ENCODE data around the gene TF.
"Not testable (repeated sequence)": the region's sequence is repeated elsewhere in the genome, so short reads cannot be mapped to it uniquely, and the experiment has no call there.

TF gene

GRCh38 chr3:133767607-133768006 is 21.4 kb downstream of the TF start:
- no peak for DNase-seq

DNA sequence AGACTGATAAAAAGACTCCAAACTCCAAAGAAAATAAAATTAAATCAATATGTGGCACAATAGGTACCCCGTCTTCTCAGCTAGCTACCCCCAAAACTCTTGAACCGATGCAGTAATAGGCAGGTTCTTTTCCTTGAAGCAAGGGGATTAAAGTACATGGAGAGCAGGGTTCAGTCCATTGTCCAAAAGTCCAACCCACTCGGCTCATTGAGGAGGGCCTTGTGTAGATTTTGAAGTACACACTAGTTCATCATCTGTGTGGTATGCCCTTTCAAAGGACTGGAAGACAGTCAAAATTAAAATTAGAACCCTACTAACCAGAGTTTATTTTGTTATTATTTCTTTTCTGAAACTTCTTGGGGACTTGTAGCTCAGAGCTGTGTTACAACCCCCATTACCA is 23.3 kb downstream of the TF start:
- no peak for DNase-seq

DNA sequence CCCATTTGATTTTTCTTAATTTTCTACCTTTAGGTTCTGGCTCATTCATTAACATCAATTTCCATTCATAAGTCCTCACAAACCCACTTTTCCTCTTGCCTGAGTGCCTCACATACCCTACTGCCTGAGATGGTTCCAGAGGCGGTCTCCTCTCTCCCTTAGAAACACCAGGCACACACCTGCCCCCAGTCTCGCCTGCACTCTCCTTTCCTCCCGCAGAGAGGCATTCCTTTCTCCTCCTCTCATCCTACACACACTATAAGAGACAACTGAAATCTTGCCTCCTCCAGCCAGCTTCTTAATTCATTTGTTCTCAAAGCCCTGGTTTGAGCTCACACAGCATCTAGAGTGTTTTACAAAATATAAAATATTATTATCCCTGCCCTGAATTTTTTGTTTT is 27.5 kb downstream of the TF start:
- no peak for DNase-seq

GRCh38 chr3:133775309-133775708 is 29.1 kb downstream of the TF start:
- DNase-seq = no peak

DNA sequence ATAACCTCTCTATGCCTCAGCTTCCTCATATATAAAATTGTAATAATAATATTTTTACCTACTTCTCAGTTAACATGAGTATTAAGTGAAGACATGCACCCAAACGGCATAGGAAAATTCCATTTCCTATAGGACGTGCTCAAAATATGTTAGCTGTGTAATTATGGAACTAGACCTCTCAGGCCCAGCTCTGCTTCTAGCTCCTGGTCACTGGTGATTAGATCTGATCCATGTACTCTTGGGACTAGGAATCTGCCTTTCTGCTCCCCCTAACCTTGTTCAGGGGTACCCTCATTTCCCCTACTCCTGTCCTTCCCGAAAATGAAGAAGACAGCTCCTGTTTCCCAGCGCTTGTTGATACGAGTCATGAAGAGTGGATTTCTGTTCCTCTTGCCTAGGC is 29.6 kb downstream of the TF start:
- no peak for DNase-seq

- no peak for DNase-seq
Observed at GRCh38 chr3:133776794-133777438, 30.7 kb downstream of the TF start.

DNA sequence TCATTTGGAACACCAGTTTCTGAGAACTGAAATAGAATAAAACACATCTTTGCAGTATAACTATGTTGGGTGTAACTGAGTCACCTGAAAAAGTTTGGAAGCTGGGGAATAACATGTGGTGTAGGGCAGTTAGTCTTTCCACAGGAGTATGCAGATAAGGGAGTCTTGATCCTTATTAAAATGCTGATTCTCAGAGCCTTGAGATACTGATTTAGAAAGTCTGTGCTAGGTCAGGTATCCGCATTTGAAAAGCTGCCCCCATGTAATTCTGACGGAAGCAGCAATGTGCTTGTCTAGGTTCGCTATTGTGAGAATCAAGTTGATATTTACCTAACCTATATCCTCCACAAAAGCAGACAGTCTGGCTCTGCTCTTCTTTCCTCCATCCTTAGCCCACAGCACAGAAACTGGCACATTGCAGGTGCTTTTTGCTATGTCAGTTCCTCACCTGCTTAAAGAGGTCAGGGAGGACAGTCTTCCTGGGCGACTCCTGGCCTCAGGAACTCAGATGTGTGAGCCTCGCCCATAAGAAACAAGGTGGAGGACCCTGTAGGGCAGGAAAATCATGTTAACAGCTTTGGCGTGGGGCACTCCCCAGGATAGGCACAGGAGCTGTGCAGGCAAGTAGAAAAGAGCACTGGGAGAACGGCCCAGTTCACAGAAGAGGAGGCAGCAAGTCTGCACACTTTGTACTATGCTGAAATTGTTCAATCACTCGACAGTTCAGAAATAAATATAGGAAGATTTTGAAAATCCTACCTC is 31.8 kb downstream of the TF start:
- no peak for DNase-seq

DNA sequence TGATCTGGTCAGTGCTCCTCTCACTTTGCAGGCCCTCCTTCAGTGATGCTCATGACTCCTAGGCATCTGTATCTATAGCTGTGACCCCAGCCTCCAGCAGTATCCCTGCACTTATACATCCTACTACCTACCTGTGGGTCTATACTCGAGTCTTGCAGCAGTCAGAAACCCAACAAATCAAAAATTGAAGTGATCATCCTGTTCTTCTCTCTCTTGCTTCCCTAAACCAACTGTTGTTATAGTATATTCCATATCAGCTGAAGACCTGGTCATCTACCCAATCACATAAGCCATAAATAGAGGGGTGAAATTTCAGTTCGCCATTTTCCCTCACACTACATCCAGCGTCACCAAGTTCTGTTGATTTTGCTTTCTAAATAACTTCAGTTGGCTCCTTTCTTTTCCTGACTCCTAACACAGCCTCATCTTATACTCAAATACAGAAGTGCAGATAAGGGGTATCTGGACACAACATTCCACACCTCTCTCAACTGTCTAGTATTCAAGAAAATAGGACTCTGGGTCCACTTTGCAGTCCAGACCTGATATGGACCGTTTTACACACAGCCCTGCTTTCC is 33.5 kb downstream of the TF start:
- DNase-seq = no peak

- DNase-seq = not testable (repeated sequence)
Observed at GRCh38 chr3:133780756-133781155, 34.6 kb downstream of the TF start.

DNA sequence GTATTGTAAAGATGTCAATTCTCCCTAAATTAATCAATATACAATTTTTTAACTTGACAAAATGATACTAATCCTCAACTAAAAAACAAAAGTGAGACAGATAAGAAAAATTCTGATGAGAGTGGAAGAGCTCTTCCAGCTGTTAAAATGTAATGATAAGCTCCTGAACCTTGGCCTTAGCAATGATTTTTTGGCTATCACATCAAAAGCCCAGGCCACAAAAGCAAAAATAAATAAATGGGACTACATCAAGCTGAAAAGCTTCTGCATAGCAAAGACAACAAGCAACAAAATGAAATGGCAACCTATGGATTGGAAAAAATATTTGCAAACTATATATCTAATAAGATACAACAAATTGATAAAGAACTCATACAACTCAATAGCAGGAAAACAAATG is 35.4 kb downstream of the TF start:
- no peak for DNase-seq

GRCh38 chr3:133782454-133782853 is 36.3 kb downstream of the TF start:
- DNase-seq = no peak

- DNase-seq = no peak
Observed at GRCh38 chr3:133783762-133784161, 37.6 kb downstream of the TF start.

GRCh38 chr3:133788024-133788423 is 41.8 kb downstream of the TF start:
- DNase-seq = no peak

DNA sequence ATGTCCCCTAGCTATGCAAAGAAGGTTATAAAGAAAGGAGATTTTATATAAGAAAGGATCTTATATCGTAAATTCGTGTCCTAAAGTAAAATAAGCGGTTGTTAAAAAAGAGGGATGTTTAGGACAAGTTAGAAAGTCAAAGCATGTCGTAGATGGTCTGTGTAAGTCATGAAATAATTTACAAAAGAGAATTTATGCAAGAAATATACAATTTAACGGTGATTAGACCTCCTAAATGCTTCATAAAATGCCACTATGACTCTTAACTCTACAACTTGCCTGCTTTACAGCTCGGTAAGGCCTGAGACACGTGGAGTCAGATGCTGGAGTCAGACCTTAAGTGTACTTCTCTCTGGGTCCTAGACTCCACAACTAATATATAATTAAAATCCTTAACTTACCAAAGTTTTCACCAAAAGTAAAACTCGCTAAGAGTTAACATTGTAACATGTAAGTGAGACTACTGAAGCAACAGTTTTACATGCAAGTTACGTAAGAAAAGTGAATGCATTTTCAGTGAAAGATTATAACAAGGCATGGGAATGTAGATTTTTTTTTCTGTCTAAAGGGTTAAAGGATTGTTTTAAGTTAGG is 46.1 kb downstream of the TF start:
- peak; percentile 17 for DNase-seq

DNA sequence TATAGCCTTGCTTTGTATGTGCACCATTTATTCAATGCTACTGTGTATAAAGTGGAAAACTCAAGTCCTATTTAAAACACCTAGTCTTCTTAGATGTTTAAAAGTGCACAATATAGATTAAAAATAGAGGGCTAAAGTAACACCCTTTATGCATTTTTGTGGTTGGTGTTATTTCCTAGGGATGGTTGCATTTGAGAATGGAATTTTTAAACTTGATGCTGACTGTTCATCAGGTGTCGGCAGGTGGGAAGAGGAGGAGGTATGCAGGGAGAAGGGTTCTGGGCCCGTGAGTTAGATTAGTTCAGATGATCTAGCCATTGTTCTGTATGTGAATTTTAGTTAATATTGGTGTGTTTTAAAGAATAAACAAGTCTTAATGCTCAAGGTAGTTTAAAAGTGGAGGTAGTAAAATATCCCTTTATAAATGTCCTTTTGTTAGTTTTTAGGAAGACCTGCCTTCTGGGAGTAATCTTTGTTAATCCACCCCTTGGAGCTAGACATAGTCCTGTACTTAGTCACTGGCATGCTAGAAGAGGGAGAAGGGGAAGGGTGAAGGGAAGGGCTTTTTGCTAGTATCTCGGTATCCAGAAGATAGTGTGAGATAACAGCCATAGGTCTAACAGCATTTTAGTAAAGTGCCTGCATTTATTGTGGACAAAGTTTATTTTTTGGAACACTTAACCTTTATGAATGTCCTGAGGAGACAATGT is 51.4 kb downstream of the TF start:
- DNase-seq = no peak

GRCh38 chr3:133799794-133800585 is 53.8 kb downstream of the TF start:
- no peak for DNase-seq

DNA sequence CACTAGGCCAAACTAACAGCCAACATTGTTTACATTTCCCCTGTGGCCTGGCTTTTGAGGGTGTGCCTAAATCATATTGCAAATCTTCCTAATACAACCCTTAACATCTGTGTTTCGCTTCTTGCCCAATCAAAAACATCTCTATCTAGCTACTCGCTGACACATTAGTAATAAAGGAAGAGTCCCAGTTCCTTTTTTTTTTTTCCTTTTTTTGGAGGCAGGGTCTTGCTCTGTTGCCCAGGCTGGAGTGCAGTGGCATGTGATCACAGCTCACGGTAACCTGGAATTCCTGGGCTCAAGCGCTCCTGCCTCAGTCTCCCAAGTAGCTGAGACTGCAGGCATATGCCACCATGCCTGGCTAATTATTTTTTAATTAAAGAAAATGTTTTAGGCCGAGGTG is 57.3 kb downstream of the TF start:
- no peak for DNase-seq

DNA sequence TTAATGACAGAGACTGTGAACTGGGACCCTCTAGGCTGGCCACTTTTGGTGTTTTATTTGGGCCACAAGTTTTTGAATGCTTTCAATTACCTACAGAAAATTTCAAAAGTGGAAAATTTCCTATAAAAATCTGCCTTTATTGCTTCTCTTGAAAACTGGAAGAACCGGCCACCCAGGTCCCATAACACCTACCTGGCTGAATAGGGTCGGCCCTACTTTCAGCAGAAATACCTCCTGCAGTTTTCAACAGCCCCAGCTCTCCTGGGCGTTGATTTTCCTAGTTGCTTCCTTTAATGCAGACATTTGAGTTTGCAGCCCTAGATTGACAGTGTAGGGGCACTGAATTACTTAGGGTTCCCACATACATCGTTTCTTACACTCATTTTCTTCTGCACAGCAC is 58.7 kb downstream of the TF start:
- DNase-seq = no peak

DNA sequence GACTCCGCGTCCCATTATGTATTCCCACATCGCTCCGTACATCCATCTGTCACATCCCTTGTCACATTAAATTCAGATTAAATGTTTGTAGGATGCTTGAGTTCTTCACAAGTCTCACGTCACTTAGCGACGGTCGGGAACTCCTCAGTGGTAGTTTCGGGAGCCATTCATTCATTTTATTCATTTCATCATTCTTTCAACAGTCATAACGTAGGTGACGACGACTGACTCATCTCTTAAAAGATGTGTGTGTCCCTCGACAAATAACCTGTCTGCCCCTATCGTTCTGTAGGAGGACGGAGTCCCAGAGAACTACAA is 59.1 kb downstream of the TF start:
- DNase-seq = no peak

GRCh38 chr3:133805702-133806475 is 59.7 kb downstream of the TF start, which contains the start of gene SRPRB:
SRPRB (plus strand) TSS chr3:133805815; CDS start chr3:133805849, 34 bp downstream.
- DNase-seq = peak; percentile 90

GRCh38 chr3:133812872-133813271 is 66.7 kb downstream of the TF start:
- DNase-seq = no peak

DNA sequence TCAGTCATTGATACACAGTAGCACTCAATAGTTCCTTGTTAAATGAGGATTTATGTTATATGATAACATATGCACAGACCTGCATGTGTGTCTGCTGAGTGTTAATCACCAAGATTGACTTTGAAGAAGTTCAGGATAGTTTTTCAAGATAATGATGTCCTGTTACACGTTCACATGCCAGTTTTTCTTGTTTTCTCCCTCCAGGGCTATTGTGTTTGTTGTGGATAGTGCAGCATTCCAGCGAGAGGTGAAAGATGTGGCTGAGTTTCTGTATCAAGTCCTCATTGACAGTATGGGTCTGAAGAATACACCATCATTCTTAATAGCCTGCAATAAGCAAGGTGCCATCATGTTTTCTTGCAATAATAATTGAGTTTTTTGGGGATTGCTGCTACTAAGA is 69.2 kb downstream of the TF start:
- DNase-seq = no peak

All from fibroblast of skin of right quadriceps (primary cell).